ENCODE data around the gene ANKH. TPM values are rescaled to one million over a fixed set of nuclear protein-coding genes. Genes with fewer than 3 reads are reported as not detected.

Gene ANKH
- total RNA-seq, 1 experiment from 2014 or later = 53.2 TPM

DNA sequence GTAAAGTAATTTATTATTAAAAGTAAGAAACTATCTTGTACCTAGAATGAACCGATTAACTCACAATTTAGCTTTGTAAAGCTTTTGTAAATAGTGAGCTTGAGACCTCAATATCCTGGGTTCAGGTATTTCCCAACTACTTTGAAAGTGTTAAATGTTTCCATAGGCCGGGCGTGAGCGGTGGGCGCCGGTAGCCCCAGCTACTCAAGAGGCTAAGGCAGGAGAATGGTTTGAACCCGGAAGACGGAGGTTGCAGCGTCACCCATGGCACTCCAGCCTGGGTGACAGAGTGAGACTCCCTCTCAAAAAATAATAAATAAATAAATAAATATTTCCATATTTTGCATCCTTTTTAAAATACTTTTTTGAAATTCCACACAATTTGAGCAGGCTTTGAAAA is 1.5 kb upstream of the ANKH start:
- TF ChIP-seq, protein P1, sequence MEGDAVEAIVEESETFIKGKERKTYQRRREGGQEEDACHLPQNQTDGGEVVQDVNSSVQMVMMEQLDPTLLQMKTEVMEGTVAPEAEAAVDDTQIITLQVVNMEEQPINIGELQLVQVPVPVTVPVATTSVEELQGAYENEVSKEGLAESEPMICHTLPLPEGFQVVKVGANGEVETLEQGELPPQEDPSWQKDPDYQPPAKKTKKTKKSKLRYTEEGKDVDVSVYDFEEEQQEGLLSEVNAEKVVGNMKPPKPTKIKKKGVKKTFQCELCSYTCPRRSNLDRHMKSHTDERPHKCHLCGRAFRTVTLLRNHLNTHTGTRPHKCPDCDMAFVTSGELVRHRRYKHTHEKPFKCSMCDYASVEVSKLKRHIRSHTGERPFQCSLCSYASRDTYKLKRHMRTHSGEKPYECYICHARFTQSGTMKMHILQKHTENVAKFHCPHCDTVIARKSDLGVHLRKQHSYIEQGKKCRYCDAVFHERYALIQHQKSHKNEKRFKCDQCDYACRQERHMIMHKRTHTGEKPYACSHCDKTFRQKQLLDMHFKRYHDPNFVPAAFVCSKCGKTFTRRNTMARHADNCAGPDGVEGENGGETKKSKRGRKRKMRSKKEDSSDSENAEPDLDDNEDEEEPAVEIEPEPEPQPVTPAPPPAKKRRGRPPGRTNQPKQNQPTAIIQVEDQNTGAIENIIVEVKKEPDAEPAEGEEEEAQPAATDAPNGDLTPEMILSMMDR (IDR thresholded peaks at IDR 0.05; ENCODE audit: unreplicated experiment) = no peak
- H3K27ac Mint-ChIP-seq (ENCODE audit: unreplicated experiment) = no peak overlapping the region
- peaks cover 27% of the 10 kb centered on the region for H3K36me3 Mint-ChIP-seq (ENCODE audit: insufficient read depth, unreplicated experiment)
- H3K9me3 Mint-ChIP-seq (ENCODE audit: low read depth, unreplicated experiment) = no peaks in the 10 kb centered on the region
- intact Hi-C loops (cut with micrococcal nuclease; ENCODE audit: unreplicated experiment) = no loop called here
- no peaks in the 10 kb centered on the region for H3K27me3 Mint-ChIP-seq (ENCODE audit: unreplicated experiment)
- H3K4me1 Mint-ChIP-seq (ENCODE audit: low read depth, unreplicated experiment) = peaks cover 22% of the 10 kb centered on the region
- no peak for DNase-seq
- BruUV-seq (replicated peaks) = no TSS peak
- CTCF ChIA-PET = interaction anchor here (1.3 kb wide), 1 partner anchor 130 kb away, joined by 4 read pairs; no protein-coding TSS in a partner anchor
- H3K4me3 Mint-ChIP-seq (ENCODE audit: low read depth, unreplicated experiment) = no peak overlapping the region

DNA sequence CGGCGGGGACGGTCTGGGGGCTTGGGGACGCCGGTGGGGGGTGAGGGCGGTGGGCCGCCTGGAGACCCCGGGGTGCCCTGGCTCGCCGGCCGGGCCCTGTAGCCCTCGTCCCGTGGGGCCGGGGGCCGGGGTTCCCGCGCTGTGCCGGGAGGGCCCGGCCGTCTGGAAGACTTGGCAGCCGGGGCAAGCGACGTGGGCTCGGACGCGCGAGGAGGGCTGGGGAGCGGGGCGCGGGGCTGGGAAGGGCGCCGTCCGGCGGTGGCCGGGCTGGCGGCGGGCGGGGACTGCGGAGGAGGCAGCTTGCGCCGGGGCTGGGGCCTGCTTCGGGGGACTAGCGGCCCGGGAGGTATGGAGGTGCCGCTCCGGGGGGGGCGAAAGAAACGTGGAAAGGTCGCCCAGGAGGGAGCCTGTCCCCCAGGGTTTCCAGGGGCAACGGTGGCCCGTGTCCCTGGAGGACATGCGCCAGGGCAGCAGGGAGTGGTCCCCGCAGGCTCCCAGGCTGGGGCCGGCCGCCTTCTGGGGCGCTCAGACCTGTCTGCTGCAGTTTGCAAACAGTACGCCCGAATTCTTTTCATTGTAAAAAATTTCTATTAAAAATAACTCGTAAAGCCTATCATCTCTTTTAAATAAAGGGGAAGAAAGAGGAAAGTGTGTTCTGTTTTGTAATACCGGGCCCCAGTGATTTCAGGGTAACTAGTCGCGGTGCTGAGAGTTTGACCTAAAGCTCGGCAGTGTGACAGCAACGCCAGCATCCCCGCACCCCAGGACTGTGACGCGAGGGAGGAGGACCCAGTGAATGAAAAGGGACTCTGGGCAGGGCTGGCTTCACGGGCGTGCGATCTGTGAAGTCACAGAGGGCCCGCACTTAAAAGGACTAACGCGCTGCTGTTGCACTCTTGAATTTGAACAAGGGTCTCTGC is 752 bp upstream of the ANKH start:
- Mint-ChIP-seq H3K27me3 (ENCODE audit: unreplicated experiment) (no peaks in the 10 kb centered on the region), H3K4me1 (ENCODE audit: low read depth, unreplicated experiment) (peaks cover 22% of the 10 kb centered on the region), H3K27ac (ENCODE audit: unreplicated experiment) (no peak overlapping the region), H3K36me3 (ENCODE audit: insufficient read depth, unreplicated experiment) (peaks cover 27% of the 10 kb centered on the region), H3K4me3 (ENCODE audit: low read depth, unreplicated experiment) (peak overlapping the region; percentile 70), H3K9me3 (ENCODE audit: low read depth, unreplicated experiment) (no peaks in the 10 kb centered on the region)
- TF ChIP-seq, protein P1 (IDR thresholded peaks at IDR 0.05; ENCODE audit: unreplicated experiment) = no peak
- no TSS peak for BruUV-seq (replicated peaks)
- peak; percentile 42 for DNase-seq
- CTCF ChIA-PET = interaction anchor here (1.3 kb wide), 1 partner anchor 131 kb away, joined by 4 read pairs; no protein-coding TSS in a partner anchor
- intact Hi-C loops (cut with micrococcal nuclease; ENCODE audit: unreplicated experiment) = no loop called here

DNA sequence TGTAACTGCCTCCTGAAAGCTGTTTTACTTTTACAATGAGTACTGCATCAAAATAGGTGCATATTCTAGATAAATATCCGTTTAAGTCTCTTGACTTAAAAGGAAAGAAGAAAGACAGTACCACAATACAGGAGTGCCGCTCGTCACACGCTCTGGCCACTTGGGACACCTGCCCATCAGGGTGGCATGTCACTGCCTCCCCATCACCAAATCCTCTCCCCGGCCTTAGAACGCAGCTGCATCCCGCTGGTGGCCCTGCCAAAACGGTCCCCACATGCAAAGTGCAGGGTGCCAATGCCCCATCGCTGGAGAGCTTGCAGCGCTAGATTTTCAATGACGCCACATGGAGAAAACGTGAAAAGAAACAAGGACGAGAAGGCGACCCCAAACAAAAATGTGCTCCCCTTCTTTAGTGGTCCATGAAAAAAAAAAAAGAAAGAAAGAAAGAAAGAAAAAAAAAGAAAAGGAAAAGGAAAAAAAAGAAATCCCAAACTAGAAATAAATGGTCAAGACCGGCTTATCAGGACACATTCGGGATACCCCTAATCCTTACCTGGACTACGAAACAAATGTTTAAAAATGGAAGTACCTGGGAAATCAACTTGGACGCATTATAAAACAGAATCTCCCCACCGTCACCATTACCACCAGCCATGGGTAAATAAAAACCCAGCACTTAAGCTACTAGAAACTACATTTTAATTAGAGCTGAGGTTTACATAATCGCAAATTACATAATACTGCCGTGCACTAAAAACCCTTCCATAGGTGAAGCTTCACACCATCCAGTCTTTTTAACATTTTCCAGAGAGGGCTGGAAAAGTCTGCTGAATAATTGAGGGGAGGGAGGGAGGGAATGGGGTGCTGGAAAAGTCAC is 1.0 kb downstream of the ANKH start:
- peak overlapping the region; percentile 70 for H3K4me3 Mint-ChIP-seq (ENCODE audit: low read depth, unreplicated experiment)
- peak overlapping the region; percentile 5 for H3K27ac Mint-ChIP-seq (ENCODE audit: unreplicated experiment)
- H3K4me1 Mint-ChIP-seq (ENCODE audit: low read depth, unreplicated experiment) = peaks cover 22% of the 10 kb centered on the region
- peaks cover 27% of the 10 kb centered on the region for H3K36me3 Mint-ChIP-seq (ENCODE audit: insufficient read depth, unreplicated experiment)
- DNase-seq = peak; percentile 9
- intact Hi-C loops (cut with micrococcal nuclease; ENCODE audit: unreplicated experiment) = loop anchor here (2.0 kb wide), 1 partner anchor 138 kb away; no protein-coding TSS in a partner anchor
- H3K27me3 Mint-ChIP-seq (ENCODE audit: unreplicated experiment) = no peaks in the 10 kb centered on the region
- no peaks in the 10 kb centered on the region for H3K9me3 Mint-ChIP-seq (ENCODE audit: low read depth, unreplicated experiment)
- TF ChIP-seq, protein P1 (IDR thresholded peaks at IDR 0.05; ENCODE audit: unreplicated experiment) = no peak
- CTCF ChIA-PET = interaction anchor here (0.8 to 1.7 kb wide), 2 partner anchors 107 to 139 kb away, joined by 4 to 6 read pairs; no protein-coding TSS in a partner anchor
- TSS peak; percentile 30 for BruUV-seq (replicated peaks)

- Mint-ChIP-seq H3K4me3 (ENCODE audit: low read depth, unreplicated experiment) (peak overlapping the region; percentile 70), H3K9me3 (ENCODE audit: low read depth, unreplicated experiment) (no peaks in the 10 kb centered on the region), H3K27me3 (ENCODE audit: unreplicated experiment) (no peaks in the 10 kb centered on the region), H3K36me3 (ENCODE audit: insufficient read depth, unreplicated experiment) (peaks cover 27% of the 10 kb centered on the region), H3K27ac (ENCODE audit: unreplicated experiment) (peak overlapping the region; percentile 34), H3K4me1 (ENCODE audit: low read depth, unreplicated experiment) (peaks cover 22% of the 10 kb centered on the region)
- no TSS peak for BruUV-seq (replicated peaks)
- TF ChIP-seq, protein P1 (IDR thresholded peaks at IDR 0.05; ENCODE audit: unreplicated experiment) = no peak
- no peak for DNase-seq
- CTCF ChIA-PET = interaction anchor here (0.8 to 1.7 kb wide), 2 partner anchors 108 to 140 kb away, joined by 4 to 6 read pairs; no protein-coding TSS in a partner anchor
- intact Hi-C loops (cut with micrococcal nuclease; ENCODE audit: unreplicated experiment) = loop anchor here (1.0 to 2.0 kb wide), 3 partner anchors 59 to 142 kb away; no protein-coding TSS in a partner anchor
Observed at GRCh38 chr5:14869668-14870164, 1.9 kb downstream of the ANKH start.
